ENCODE data around the gene TTC23.

The TTC23 gene

DNA sequence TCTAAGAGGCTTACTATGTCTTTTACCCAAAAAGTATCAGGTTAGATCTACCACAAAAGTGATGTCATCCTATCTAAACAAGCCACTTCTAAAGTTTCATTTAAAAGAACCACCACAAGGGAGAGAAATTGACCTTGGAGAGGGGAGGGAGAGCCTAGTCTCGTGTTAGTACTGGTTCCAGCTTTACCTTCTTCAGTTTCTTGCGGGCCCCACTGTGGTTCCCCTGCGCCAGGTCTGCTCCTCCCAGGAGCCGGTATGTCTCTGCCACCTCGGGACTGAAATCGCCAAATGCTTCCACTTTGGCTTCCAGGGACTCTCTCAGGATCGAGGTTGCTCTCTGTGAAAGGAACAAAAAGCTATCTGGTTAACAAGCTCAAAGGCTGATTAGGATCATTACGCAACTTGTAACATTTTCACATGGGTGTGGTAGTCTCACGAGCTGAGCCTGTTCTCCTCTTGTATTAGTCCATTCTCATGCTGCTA, 93.4 kb downstream of the TTC23 start:
- TF ChIP-seq USF1 (IDR thresholded peaks at IDR 0.05) (no peak), CEBPB (IDR thresholded peaks at IDR 0.05) (peak; percentile 54)

DNA sequence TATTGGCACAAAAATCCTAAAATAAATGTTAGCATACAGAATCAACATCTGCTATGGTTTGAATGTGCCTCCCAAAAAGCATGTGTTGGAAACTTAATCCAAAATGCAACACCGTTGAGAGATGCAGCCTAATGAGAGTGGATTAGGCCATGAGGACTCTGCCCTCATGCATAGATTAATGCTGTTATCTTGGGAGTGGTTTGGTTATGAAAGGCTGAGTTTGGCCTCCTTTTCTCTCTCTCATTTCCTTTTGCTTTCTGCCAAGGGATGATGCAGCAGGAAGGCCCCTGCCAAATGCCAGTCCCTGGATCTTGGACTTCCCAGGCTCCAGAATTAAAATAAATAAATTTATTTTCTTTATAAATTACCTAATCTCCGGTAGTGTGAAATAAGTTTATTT, 95.1 kb downstream of the TTC23 start:
- TF ChIP-seq CREB1 (IDR thresholded peaks at IDR 0.05; ENCODE audit: low read depth), result no peak
- no peak for TF ChIP-seq REST (IDR thresholded peaks at IDR 0.05; ENCODE audit: low read depth)
- TF ChIP-seq EP300 (IDR thresholded peaks at IDR 0.05; ENCODE audit: borderline replicate concordance), result no peak
- no peak for TF ChIP-seq ZBTB7A (IDR thresholded peaks at IDR 0.05; ENCODE audit: low read depth)
- no peak for TF ChIP-seq CEBPB (IDR thresholded peaks at IDR 0.05)
- no peak for TF ChIP-seq RAD21 (IDR thresholded peaks at IDR 0.05; ENCODE audit: low read depth)
- TF ChIP-seq, protein P1, sequence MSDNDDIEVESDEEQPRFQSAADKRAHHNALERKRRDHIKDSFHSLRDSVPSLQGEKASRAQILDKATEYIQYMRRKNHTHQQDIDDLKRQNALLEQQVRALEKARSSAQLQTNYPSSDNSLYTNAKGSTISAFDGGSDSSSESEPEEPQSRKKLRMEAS (IDR thresholded peaks at IDR 0.05), result no peak
- TF ChIP-seq FOXM1 (IDR thresholded peaks at IDR 0.05; ENCODE audit: borderline replicate concordance, low read depth), result no peak
- TF ChIP-seq TCF12 (IDR thresholded peaks at IDR 0.05; ENCODE audit: low read depth), result no peak
- no peak for TF ChIP-seq NFIC (IDR thresholded peaks at IDR 0.05)
- TF ChIP-seq TAF1 (IDR thresholded peaks at IDR 0.05; ENCODE audit: low read depth), result no peak
- TF ChIP-seq EGR1 (IDR thresholded peaks at IDR 0.05), result no peak

DNA sequence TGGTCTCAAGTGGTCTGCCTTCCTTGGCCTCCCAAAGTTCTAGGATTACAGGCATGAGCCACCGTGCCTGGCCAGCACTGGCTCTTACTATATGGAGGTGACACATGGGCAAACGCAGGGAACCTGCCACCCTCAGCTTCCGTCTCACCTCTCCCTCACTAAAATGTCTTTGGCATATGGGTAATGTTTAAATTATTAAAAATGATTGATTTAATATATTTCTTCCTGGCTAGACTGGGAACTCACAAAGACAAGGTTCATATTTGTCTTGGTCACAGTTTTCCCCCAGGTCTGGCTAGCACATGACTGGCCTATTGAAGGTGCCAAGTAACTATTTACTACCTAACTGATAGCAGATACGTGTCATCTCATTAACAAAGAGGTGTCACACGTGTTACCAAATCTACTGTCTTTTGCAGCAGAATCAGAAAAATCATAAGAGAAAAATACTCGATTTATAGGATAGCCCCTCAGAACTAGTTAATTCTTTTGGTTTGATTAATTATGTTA, 96.3 kb downstream of the TTC23 start:
- no peak for TF ChIP-seq TAF1 (IDR thresholded peaks at IDR 0.05; ENCODE audit: low read depth)
- no peak for TF ChIP-seq EGR1 (IDR thresholded peaks at IDR 0.05)
- TF ChIP-seq TEAD4 (IDR thresholded peaks at IDR 0.05), result no peak
- no peak for TF ChIP-seq ZBTB7A (IDR thresholded peaks at IDR 0.05; ENCODE audit: low read depth)
- no peak for TF ChIP-seq CREB1 (IDR thresholded peaks at IDR 0.05; ENCODE audit: low read depth)
- no peak for TF ChIP-seq CEBPB (IDR thresholded peaks at IDR 0.05)
- no peak for TF ChIP-seq EP300 (IDR thresholded peaks at IDR 0.05; ENCODE audit: borderline replicate concordance)
- TF ChIP-seq TCF12 (IDR thresholded peaks at IDR 0.05; ENCODE audit: low read depth), result no peak
- TF ChIP-seq, protein P1 (IDR thresholded peaks at IDR 0.05), result no peak
- TF ChIP-seq REST (IDR thresholded peaks at IDR 0.05; ENCODE audit: low read depth), result no peak
- TF ChIP-seq USF1 (IDR thresholded peaks at IDR 0.05), result no peak
- TF ChIP-seq FOXM1 (IDR thresholded peaks at IDR 0.05; ENCODE audit: borderline replicate concordance, low read depth), result no peak
- no peak for TF ChIP-seq RAD21 (IDR thresholded peaks at IDR 0.05; ENCODE audit: low read depth)
- no peak for TF ChIP-seq NFIC (IDR thresholded peaks at IDR 0.05)
- TF ChIP-seq YY1 (IDR thresholded peaks at IDR 0.05; ENCODE audit: low read depth), result no peak

DNA sequence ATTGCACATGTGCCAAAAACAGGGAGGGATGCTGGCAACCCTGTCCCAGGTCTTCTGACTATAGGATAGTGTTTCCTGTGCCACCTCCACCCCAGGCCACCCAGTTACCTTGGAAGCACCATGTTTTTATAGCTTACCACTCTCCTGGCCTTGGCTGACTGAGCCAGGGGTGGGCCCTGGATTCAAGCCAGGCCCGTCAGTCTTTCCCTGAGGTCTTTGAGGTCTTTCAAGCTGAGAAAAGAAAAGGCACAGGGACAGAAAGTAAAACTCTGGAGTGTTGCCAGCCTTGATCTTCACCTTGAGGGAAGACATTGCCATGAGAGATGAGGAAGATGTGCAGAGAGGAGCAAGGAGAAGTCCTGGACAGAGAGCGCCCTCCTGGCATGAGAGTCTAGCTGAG, 98.2 kb downstream of the TTC23 start:
- TF ChIP-seq NFIC (IDR thresholded peaks at IDR 0.05) (peak; percentile 17; the same call in 1 of the 2 replicates), CREB1 (IDR thresholded peaks at IDR 0.05; ENCODE audit: low read depth) (no peak), USF1 (IDR thresholded peaks at IDR 0.05) (no peak), FOXM1 (IDR thresholded peaks at IDR 0.05; ENCODE audit: borderline replicate concordance, low read depth) (no peak)

- TF ChIP-seq RAD21 (IDR thresholded peaks at IDR 0.05; ENCODE audit: low read depth) (no peak), FOXM1 (IDR thresholded peaks at IDR 0.05; ENCODE audit: borderline replicate concordance, low read depth) (no peak), TCF12 (IDR thresholded peaks at IDR 0.05; ENCODE audit: low read depth) (no peak), NFIC (IDR thresholded peaks at IDR 0.05) (no peak), CEBPB (IDR thresholded peaks at IDR 0.05) (no peak), USF1 (IDR thresholded peaks at IDR 0.05) (no peak), YY1 (IDR thresholded peaks at IDR 0.05; ENCODE audit: low read depth) (no peak), EGR1 (IDR thresholded peaks at IDR 0.05) (no peak), TAF1 (IDR thresholded peaks at IDR 0.05; ENCODE audit: low read depth) (no peak), TEAD4 (IDR thresholded peaks at IDR 0.05) (no peak), EP300 (IDR thresholded peaks at IDR 0.05; ENCODE audit: borderline replicate concordance) (no peak), ZBTB7A (IDR thresholded peaks at IDR 0.05; ENCODE audit: low read depth) (no peak), REST (IDR thresholded peaks at IDR 0.05; ENCODE audit: low read depth) (no peak), CREB1 (IDR thresholded peaks at IDR 0.05; ENCODE audit: low read depth) (no peak)
- TF ChIP-seq, protein P1 (IDR thresholded peaks at IDR 0.05), result no peak
These were observed 100.0 kb downstream of the TTC23 start for GRCh38 chr15:99149366-99149765.
